ENCODE results near the gene PRR33.
A peak's percentile ranks its signal among the peaks of the same experiment; 100 is the strongest.
"Not testable (repeated sequence)": the region's sequence is repeated elsewhere in the genome, so short reads cannot be mapped to it uniquely, and the experiment has no call there.

Gene PRR33

GRCh38 chr11:1888811-1889210 lies 2.9 kb downstream of the PRR33 start:
- no peak for DNase-seq (ENCODE audit: low spot score)

GRCh38 chr11:1888347-1888753 lies 3.3 kb downstream of the PRR33 start:
- no peak for DNase-seq (ENCODE audit: low spot score)

GRCh38 chr11:1887451-1888346 lies 4.0 kb downstream of the PRR33 start:
- DNase-seq (ENCODE audit: low spot score), result no peak

- not testable (repeated sequence) for DNase-seq (ENCODE audit: low spot score)
These were observed 5.1 kb downstream of the PRR33 start for GRCh38 chr11:1886551-1886950.

- DNase-seq (ENCODE audit: low spot score), result no peak
These were observed 7.4 kb downstream of the PRR33 start for GRCh38 chr11:1884303-1884700.

GRCh38 chr11:1883346-1884302 lies 8.1 kb downstream of the PRR33 start:
- DNase-seq (ENCODE audit: low spot score), result no peak

GRCh38 chr11:1882265-1883238 lies 9.1 kb downstream of the PRR33 start:
- DNase-seq (ENCODE audit: low spot score), result peak; percentile 70

- DNase-seq (ENCODE audit: low spot score), result no peak
These were observed 10.0 kb downstream of the PRR33 start for GRCh38 chr11:1881442-1882264.

GRCh38 chr11:1880746-1881441 lies 10.8 kb downstream of the PRR33 start:
- DNase-seq (ENCODE audit: low spot score), result no peak

- no peak for DNase-seq (ENCODE audit: low spot score)
These were observed 11.6 kb downstream of the PRR33 start for GRCh38 chr11:1879941-1880720.

GRCh38 chr11:1879342-1879940 lies 12.3 kb downstream of the PRR33 start:
- DNase-seq (ENCODE audit: low spot score), result no peak

GRCh38 chr11:1878137-1879031 lies 13.3 kb downstream of the PRR33 start:
- no peak for DNase-seq (ENCODE audit: low spot score)

- DNase-seq (ENCODE audit: low spot score), result no peak
These were observed 14.2 kb downstream of the PRR33 start for GRCh38 chr11:1877211-1878136.

GRCh38 chr11:1876361-1877063 lies 15.2 kb downstream of the PRR33 start:
- DNase-seq (ENCODE audit: low spot score), result no peak

- not testable (repeated sequence) for DNase-seq (ENCODE audit: low spot score)
These were observed 15.8 kb downstream of the PRR33 start for GRCh38 chr11:1875851-1876301.

All from Ammon's horn (tissue), 1 donor.